ENCODE results near the gene ERCC8.

ERCC8 gene

GRCh38 chr5:60833520-60833919, 111.3 kb downstream of the ERCC8 start:
- no peak for DNase-seq

GRCh38 chr5:60830581-60831127, 114.2 kb downstream of the ERCC8 start:
- DNase-seq: no peak

DNA sequence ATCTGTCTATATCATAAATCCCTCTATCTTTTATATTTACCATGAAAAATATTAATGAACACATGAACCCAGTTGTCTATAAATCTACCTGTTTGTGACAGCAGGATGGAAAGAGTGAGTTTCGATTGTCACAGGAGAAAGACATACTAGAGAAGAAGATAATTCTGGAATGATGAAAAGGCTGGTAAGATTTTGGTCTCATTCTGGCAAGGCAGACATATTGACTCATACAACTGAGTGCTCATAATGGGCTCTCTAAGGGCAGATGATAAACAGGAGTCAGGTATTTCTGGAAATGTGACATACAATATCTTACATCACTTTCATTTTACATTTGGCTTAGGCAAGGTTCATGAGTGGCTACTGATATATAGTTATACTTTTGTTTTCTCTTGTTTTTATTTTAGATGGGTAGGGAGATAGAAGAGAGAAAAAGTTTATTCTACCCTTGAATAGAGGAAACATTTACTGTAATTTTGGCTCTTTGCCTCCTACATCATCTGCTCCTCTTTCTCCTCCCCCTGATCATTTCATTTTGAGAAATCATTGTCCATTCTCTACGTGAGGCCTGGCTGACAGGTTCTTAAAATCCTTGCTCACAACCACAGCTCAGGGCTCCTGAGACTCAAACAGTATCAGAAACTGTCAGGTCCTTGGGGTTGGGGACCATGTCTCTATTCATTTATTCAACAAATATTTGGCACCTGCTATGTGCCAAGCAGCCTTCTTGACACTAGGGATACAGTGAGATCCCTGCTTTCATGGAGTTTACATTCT, 115.2 kb downstream of the ERCC8 start:
- DNase-seq: no peak

GRCh38 chr5:60827201-60827600, 117.7 kb downstream of the ERCC8 start:
- DNase-seq: no peak

- no peak for DNase-seq
Measured at GRCh38 chr5:60826653-60827052, 118.2 kb downstream of the ERCC8 start.

All from CD4-positive, alpha-beta T cell treated with Interleukin-4 for 4 hours (primary cell).